RPMI7951 (cell line): ENCODE data around the gene G2E3. TPM values are rescaled to one million over a fixed set of nuclear protein-coding genes. Genes with fewer than 3 reads are reported as not detected.
"Not testable (repeated sequence)": the region's sequence is repeated elsewhere in the genome, so short reads cannot be mapped to it uniquely, and the experiment has no call there.

Experiments used
- DNase-seq: peaks from one replicate; pipeline ENCODE4 v3.0.0-alpha.2; 2012; ENCODE audit warnings: low read depth
- total RNA-seq: library from RNA; depleted of rRNA; stranded (reverse); fragments of >200 nt; shearing (Covaris generic); gene quantifications from 2 replicates; pipeline ENCODE4 v1.2.3, GENCODE V29; 2014

Gene G2E3
- total RNA-seq, 1 experiment from 2014 or later = 39.8 TPM

DNA sequence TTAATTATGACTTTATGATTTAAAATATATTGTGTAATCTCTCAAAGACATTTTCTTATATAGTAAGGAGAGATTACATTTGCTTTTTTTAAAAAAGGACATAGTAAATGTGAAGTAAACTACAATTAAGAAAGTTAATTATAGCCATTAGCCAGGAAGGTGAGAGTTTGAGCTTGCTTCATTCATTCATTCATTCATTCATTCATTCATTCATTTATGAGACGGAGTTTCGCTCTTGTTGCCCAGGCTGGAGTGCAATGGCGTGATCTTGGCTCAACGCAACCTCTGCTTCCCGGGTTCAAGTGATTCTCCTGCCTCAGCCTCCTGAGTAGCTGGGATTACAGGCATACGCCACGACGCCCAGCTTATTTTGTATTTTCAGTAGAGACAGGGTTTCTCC, 45.7 kb downstream of the G2E3 start:
- not testable (repeated sequence) for DNase-seq

DNA sequence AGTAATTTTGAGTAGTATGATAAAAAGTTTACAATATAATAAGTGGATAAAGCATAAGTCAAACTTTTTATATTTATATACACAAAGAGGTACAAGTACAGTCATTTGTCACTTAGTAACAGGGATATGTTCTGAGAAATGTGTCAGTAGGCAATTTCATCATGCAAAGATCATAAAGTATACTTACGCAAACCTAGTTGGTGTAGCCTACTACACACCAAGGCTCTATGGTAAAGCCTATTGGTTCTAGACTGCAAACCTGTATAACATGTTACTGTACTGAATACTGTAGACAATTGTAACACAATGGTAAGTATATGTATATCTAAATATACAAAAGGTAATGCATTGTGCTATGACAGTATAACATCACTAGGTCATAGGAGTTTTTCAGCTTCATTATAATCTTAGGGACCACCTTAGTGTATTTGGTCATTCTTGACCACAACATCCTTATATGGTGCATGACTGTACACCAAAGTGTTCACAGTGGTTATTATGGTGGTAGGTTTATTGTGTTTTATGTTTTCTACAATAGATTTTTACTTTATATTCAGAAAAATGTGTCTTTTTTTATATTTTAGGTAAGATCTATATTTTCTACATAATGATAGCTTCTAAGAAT, 48.3 kb downstream of the G2E3 start:
- DNase-seq = peak; percentile 28

DNA sequence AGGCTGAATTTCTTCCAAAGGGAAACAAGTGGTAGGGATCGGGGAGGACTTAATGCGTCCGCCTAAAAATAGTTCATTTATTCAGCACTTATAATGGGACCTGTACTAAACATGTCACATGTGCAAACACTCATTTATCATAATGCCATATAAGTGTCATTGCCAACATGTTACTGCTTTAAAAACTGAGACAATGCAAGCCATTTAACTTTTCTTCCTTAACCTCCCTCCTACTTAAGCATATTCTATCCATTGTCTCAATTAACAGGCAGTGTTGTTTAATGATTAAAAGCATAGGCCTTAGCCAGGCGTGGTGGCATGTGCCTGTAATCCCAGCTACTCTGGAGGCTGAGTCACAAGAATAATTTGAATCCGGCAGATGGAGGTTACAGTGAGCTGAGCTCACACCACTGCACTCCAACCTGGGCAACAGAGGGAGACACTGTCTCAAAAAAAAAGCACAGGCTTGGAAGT, 49.6 kb downstream of the G2E3 start:
- DNase-seq = peak; percentile 24

DNA sequence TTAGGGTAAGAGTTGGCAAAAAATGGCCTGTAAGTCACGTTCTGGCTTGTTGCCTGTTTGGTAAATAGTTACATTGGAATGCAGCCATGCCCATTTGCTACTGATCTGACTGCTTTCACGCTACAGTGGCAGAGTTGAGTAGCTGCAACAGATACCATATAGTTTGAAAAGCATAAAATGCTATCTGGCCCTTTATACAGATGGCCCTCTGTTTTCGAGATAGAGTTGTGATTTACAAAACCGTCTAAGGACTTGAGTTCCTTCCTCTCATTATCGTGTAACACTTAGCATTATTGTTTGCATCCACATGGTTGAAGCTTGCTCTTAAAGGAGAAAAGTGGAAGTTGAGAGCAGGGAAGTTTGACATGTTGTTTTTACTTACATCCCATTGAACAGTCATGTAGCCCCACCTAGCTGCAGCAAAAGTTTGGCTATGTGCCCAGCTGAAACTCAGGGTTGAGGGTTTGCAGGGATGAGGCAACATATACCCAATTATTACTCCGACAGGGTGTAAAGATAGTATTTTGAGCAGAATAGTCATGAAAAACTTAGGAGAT, 51.9 kb downstream of the G2E3 start:
- peak; percentile 40 for DNase-seq

GRCh38 chr14:30614155-30614554, 55.2 kb downstream of the G2E3 start:
- no peak for DNase-seq

GRCh38 chr14:30620178-30620577, 61.2 kb downstream of the G2E3 start:
- DNase-seq = peak; percentile 50

- DNase-seq = peak; percentile 24
Measured at GRCh38 chr14:30621354-30621939, 62.5 kb downstream of the G2E3 start.

GRCh38 chr14:30621940-30622830, 63.2 kb downstream of the G2E3 start, which contains the start of gene SCFD1:
SCFD1 (plus strand) TSS chr14:30622319; CDS start chr14:30622339, 20 bp downstream.
- DNase-seq = peak; percentile 85

DNA sequence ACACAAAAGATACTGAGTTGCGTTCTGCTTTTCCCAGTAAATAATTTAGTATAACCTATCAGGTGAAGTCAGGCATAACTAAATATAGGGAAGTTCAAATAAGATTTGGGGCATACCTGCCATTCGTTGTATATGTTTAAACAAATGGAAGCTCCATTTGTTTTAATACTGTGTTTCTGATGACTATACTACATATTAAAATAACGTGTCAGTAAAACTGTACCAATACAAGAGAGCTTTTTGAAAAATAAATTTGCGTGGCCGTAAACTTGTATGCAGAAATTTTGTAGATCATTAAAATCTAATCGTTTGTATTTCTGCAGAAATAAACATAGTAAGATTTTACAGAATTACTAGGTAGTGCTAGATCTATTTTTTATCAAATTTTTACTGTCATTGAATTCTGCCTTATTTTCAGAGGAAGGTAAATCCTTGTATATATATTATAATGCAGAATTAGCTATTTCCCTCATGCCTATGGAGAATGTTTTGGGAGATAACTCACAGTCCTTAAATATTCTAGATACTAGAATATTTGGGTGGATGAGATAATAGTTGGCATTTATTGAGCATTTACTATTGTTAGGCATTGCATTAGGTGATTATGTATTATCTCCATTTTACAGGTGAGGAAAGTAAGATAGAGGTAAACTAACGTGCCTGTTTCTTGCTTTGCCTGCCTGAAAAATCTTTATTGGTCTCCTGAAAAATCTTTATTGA, 64.6 kb downstream of the G2E3 start:
- no peak for DNase-seq

- DNase-seq = no peak
Measured at GRCh38 chr14:30624132-30624423, 65.1 kb downstream of the G2E3 start.

DNA sequence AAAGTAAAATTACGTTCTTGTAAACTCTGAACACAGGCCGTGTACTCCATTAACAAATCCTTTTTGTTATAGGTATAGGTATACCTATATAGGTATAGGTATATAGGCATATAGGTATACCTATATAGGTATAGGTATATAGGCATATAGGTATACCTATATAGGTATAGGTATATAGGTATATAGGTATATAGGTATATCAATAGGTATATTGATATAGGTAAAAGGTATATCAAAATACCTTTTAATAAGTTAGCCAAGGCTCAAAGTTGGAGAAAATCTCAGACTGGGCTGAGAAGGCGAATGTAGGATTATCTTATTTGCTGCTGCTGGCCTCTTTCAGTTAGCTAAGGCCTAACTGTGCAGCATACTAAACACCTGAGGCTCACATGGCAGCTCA, 66.6 kb downstream of the G2E3 start:
- no peak for DNase-seq

DNA sequence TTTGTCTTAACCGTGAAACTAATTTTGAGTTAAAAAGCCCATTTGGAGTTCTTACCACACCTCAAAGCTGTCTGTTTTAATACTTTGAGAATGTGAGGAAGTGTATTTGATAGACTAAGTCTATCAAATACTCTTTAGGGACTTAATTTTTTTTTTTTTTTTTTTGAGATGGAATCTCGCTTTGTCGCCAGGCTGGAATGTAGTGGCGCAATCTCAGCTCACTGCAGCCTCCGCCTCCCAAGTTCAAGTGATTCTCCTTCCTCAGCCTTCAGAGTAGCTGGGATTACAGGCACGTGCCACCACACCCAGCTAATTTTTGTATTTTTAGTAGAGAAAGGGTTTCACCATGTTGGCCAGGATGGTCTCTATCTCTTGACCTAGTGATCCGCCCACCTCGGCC, 70.5 kb downstream of the G2E3 start:
- peak; percentile 27 for DNase-seq

DNA sequence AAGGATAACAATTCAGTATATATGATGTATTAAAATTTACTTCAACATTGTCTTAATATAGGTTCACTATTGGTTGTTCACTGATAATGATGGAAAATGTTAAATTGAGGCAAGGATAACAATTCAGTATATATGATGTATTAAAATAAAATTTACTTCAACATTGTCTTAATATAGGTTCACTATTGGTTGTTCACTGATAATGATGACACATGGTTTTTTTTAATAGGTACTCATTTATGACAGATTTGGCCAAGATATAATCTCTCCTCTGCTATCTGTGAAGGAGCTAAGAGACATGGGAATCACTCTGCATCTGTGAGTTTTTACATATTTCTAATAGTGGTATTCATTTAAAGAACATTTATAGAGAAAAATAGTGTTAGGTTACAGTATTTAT, 71.3 kb downstream of the G2E3 start:
- no peak for DNase-seq

DNA sequence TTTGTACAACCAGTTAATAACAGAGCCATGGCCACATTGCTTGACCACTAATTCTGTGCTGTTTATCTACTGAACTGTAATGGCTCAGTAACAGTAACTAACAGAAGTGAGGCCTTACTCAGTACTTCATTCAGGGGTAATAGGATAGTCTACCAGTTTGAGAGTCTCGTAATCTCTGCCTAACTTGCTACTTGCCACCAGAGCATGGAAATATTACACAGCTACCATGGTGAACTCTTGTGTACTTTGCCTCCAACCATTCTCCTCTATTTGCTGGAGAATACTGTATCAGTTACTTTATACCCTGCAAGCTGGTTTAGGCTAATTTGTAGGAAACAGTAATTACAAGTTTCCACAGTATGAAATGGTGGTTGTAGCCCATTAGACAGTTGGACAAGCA, 73.8 kb downstream of the G2E3 start:
- DNase-seq = no peak

- DNase-seq = no peak
Measured at GRCh38 chr14:30638926-30639325, 80.0 kb downstream of the G2E3 start.

- no peak for DNase-seq
Measured at GRCh38 chr14:30641207-30641606, 82.2 kb downstream of the G2E3 start.

DNA sequence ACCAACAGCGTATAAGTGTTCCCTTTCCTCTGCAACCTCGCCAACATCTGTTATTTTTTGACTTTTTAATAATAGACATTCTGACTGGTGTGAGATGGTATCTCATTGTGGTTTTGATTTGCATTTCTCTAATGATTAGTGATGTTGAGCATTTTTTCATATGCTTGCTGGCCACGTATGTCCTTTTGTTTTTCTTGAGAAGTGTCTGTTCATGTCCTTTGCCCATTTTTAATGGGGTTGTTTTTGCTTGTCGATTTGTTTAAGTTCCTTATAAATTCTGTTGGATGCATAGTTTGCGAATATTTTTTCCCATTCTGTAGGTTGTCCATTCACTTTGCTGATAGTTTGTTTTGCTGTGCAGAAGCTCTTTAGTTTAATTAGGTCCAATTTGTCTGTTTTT, 85.5 kb downstream of the G2E3 start:
- not testable (repeated sequence) for DNase-seq

GRCh38 chr14:30645600-30645999, 86.6 kb downstream of the G2E3 start:
- DNase-seq = no peak

DNA sequence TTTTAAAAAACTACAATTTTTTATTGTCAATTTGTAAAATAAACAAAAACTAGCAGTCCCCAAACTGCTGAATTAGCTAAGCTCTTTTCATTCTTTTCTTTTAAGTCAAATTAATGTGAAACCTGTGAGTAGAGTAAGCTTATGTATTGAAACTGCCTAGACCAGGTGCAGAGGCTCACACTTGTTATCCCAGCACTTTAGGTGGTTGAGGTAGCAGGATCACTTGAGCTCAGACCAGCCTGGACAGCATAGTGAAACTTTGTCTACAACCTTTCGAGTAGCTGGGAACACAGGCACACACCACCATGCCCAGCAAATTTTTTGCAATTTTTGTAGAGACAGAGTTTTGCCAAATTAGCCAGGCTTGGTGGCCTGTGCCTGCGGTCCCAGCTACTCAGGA, 89.5 kb downstream of the G2E3 start:
- DNase-seq = no peak

DNA sequence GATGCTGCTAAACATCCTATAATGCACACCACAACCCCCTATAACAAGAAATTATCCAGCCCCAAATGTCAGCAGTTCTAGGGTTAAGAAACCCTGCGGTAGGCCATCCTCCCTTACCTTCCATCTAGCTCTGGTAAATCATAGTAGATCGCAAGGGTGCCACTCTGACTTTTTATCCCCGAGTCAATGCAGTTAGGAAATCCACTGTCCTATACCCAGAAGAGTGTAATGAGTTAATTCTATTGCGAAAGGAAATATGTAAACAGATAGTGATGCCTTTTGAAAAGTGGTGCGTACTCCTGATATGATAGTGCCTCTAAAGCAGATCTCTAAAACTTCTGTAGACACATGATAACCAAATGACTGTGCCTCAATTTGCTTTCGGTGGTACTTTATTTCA, 93.0 kb downstream of the G2E3 start:
- no peak for DNase-seq

DNA sequence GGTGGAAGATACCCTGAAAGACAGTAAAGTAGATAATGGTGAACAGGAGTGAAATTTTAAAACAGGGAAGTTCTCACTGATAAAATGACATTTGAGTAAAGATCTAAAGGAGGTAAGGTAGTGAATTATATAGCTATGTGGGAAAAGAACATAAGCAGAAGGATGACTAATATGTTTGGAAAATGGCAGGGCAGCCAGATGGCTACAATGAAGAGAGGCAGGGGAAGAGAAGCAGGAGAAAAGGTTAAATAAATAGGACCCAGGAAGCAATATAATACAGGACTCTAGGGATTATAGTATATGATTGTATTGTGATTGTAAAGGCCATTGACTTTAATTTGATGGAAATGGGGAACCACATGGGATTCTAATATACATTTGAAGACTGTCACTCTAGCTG, 96.2 kb downstream of the G2E3 start:
- no peak for DNase-seq

GRCh38 chr14:30655658-30656057, 96.7 kb downstream of the G2E3 start:
- DNase-seq = no peak
